Astrocyte (in vitro differentiated cells and primary cell): ENCODE data around the gene LAMA5. TPM values are rescaled to one million over a fixed set of nuclear protein-coding genes. Genes with fewer than 3 reads are reported as not detected.

Source experiments
- DNase-seq: peaks from one replicate; pipeline ENCODE4 v3.0.0-alpha.2; 2010; ENCODE audit warnings: low read depth
- FAIRE-seq: peaks from 2 replicates; lab custom pipeline; 2011; peaks lifted over from hg19 to GRCh38; lab: Jason Lieb, UNC
- H2AFZ ChIP-seq: 2 replicates; pipeline ENCODE4 v1.6.0; 2012; ENCODE audit warnings: low read depth, low read length, inconsistent platforms
- H3K27ac ChIP-seq: 2 replicates; pipeline ENCODE4 v1.5.1; 2011; ENCODE audit warnings: low read depth, low read length, inconsistent platforms
- H3K27me3 ChIP-seq: 2 replicates; pipeline ENCODE4 v1.6.0; 2011; ENCODE audit warnings: low read length, inconsistent platforms; ENCODE audit not compliant: insufficient read depth
- H3K36me3 ChIP-seq: 2 replicates; pipeline ENCODE4 v1.5.1; 2011; ENCODE audit warnings: low read length, inconsistent platforms; ENCODE audit not compliant: insufficient read depth
- H3K4me1 ChIP-seq: 2 replicates; pipeline ENCODE4 v1.5.1; 2011; ENCODE audit warnings: low read length, inconsistent platforms; ENCODE audit not compliant: insufficient read depth
- H3K4me2 ChIP-seq: 2 replicates; pipeline ENCODE4 v1.6.0; 2012; ENCODE audit warnings: low read length, inconsistent platforms
- H3K4me3 ChIP-seq: 2 replicates; pipeline ENCODE4 v1.5.1; 2011; ENCODE audit warnings: low read depth, mild to moderate bottlenecking, low read length, inconsistent platforms; ENCODE audit not compliant: insufficient read depth
- H3K79me2 ChIP-seq: 2 replicates; pipeline ENCODE4 v1.6.0; 2012; ENCODE audit warnings: mild to moderate bottlenecking, low read length, inconsistent platforms; ENCODE audit not compliant: insufficient read depth
- H3K9ac ChIP-seq: 2 replicates; pipeline ENCODE4 v1.6.0; 2012; ENCODE audit warnings: mild to moderate bottlenecking, low read length, inconsistent platforms
- H3K9me3 ChIP-seq: 2 replicates; pipeline ENCODE4 v1.5.1; 2012; ENCODE audit warnings: low read depth, mild to moderate bottlenecking, low read length, inconsistent platforms; ENCODE audit not compliant: insufficient read depth
- H4K20me1 ChIP-seq: 2 replicates; pipeline ENCODE4 v1.6.0; 2012; ENCODE audit warnings: low read length, inconsistent platforms; ENCODE audit not compliant: insufficient read depth
- H3K27ac Mint-ChIP-seq: one replicate; pipeline ENCODE4 v1.8.0; 2021; ENCODE audit warnings: mild to moderate bottlenecking, mixed read lengths; ENCODE audit not compliant: unreplicated experiment
- H3K27me3 Mint-ChIP-seq: one replicate; pipeline ENCODE4 v1.8.0; 2021; ENCODE audit warnings: low read depth, mixed read lengths; ENCODE audit not compliant: unreplicated experiment
- H3K36me3 Mint-ChIP-seq: one replicate; pipeline ENCODE4 v1.8.0; 2021; ENCODE audit warnings: low read depth, mixed read lengths; ENCODE audit not compliant: unreplicated experiment
- H3K4me1 Mint-ChIP-seq: one replicate; pipeline ENCODE4 v1.8.0; 2021; ENCODE audit warnings: low read depth, mixed read lengths; ENCODE audit not compliant: unreplicated experiment
- H3K4me3 Mint-ChIP-seq: one replicate; pipeline ENCODE4 v1.8.0; 2021; ENCODE audit warnings: mild to moderate bottlenecking, moderate library complexity, mixed read lengths; ENCODE audit not compliant: unreplicated experiment
- H3K9me3 Mint-ChIP-seq: one replicate; pipeline ENCODE4 v1.8.0; 2021; ENCODE audit warnings: mild to moderate bottlenecking, mixed read lengths; ENCODE audit not compliant: unreplicated experiment
- CTCF ChIP-seq: IDR thresholded peaks from 2 replicates; pipeline ENCODE4 v1.5.1; 2011; ENCODE audit warnings: low read depth, mild to moderate bottlenecking, inconsistent platforms, low read length, moderate library complexity; ENCODE audit not compliant: insufficient read depth
- EZH2 ChIP-seq: IDR thresholded peaks from 2 replicates; pipeline ENCODE4 v1.6.1; 2012; ENCODE audit warnings: mild to moderate bottlenecking, low read length, inconsistent platforms; ENCODE audit not compliant: insufficient read depth
- total RNA-seq: library from RNA; stranded (reverse); gene quantifications from 2 replicates; pipeline ENCODE4 v1.2.1, GENCODE V29; 2021

LAMA5 gene
- total RNA-seq, 1 donor from 2014 or later = 350 TPM

GRCh38 chr20:62336775-62337557 is 30.1 kb downstream of the LAMA5 start:
- Histone ChIP-seq H3K27ac (no peak overlapping the region), H4K20me1 (no peaks in the 10 kb centered on the region), H3K4me1 (no peaks in the 10 kb centered on the region), H3K27me3 (no peaks in the 10 kb centered on the region), H3K4me2 (no peak overlapping the region), H3K9ac (no peak overlapping the region), H2AFZ (no peak overlapping the region), H3K4me3 (no peak overlapping the region), H3K79me2 (no peaks in the 10 kb centered on the region), H3K36me3 (peaks cover 5% of the 10 kb centered on the region), H3K9me3 (no peaks in the 10 kb centered on the region)
- H3K27me3 Mint-ChIP-seq = no peaks in the 10 kb centered on the region
- no peak for FAIRE-seq
- H3K36me3 Mint-ChIP-seq = peaks cover 18% of the 10 kb centered on the region
- peak overlapping the region; percentile 35 for H3K27ac Mint-ChIP-seq
- DNase-seq = no peak
- no peak for TF ChIP-seq CTCF
- no peak for TF ChIP-seq EZH2
- no peaks in the 10 kb centered on the region for H3K4me1 Mint-ChIP-seq
- no peak overlapping the region for H3K4me3 Mint-ChIP-seq
- no peaks in the 10 kb centered on the region for H3K9me3 Mint-ChIP-seq

GRCh38 chr20:62336329-62336728 is 30.8 kb downstream of the LAMA5 start:
- H3K27me3 ChIP-seq = no peaks in the 10 kb centered on the region
- H3K4me3 ChIP-seq = no peak overlapping the region
- Mint-ChIP-seq H3K4me3 (no peak overlapping the region), H3K27ac (no peak overlapping the region), H3K9me3 (no peaks in the 10 kb centered on the region), H3K27me3 (no peaks in the 10 kb centered on the region), H3K36me3 (peaks cover 12% of the 10 kb centered on the region), H3K4me1 (no peaks in the 10 kb centered on the region)
- H3K9ac ChIP-seq = no peak overlapping the region
- H3K4me2 ChIP-seq = no peak overlapping the region
- no peak for TF ChIP-seq CTCF
- TF ChIP-seq EZH2 = no peak
- H2AFZ ChIP-seq = no peak overlapping the region
- no peak for FAIRE-seq
- peaks cover 4% of the 10 kb centered on the region for H3K36me3 ChIP-seq
- H3K9me3 ChIP-seq = no peaks in the 10 kb centered on the region
- no peaks in the 10 kb centered on the region for H4K20me1 ChIP-seq
- no peaks in the 10 kb centered on the region for H3K79me2 ChIP-seq
- H3K4me1 ChIP-seq = no peaks in the 10 kb centered on the region
- no peak overlapping the region for H3K27ac ChIP-seq
- DNase-seq = no peak

GRCh38 chr20:62335532-62335931 is 31.6 kb downstream of the LAMA5 start:
- Histone ChIP-seq H3K27ac (no peak overlapping the region), H3K4me3 (no peak overlapping the region), H3K79me2 (no peaks in the 10 kb centered on the region), H4K20me1 (no peaks in the 10 kb centered on the region), H3K36me3 (no peaks in the 10 kb centered on the region), H3K9ac (no peak overlapping the region), H3K27me3 (no peaks in the 10 kb centered on the region), H3K4me2 (no peak overlapping the region), H2AFZ (no peak overlapping the region), H3K4me1 (no peaks in the 10 kb centered on the region), H3K9me3 (no peaks in the 10 kb centered on the region)
- H3K4me3 Mint-ChIP-seq = no peak overlapping the region
- DNase-seq = no peak
- H3K4me1 Mint-ChIP-seq = no peaks in the 10 kb centered on the region
- TF ChIP-seq EZH2 (no peak), CTCF (no peak)
- H3K36me3 Mint-ChIP-seq = peaks cover 9% of the 10 kb centered on the region
- H3K27ac Mint-ChIP-seq = no peak overlapping the region
- FAIRE-seq = no peak
- H3K27me3 Mint-ChIP-seq = no peaks in the 10 kb centered on the region
- H3K9me3 Mint-ChIP-seq = no peaks in the 10 kb centered on the region
